Lower leg skin (tissue), 3 donors: ENCODE measurements around the gene EBNA1BP2.

ENCODE experiments used
- POLR2A ChIP-seq, 2 donors: fragments of 450-650 bp; IDR thresholded peaks; one replicate each; pipeline ENCODE4 v1.6.1; 2016 to 2017; ENCODE audit warnings: antibody characterized with exemption in 2 of 2, mild to moderate bottlenecking in 1 of 2, moderate library complexity in 1 of 2
- TF ChIP-seq, protein P1 (sequence below), 3 donors: fragments of 450-650 bp; IDR thresholded peaks; one replicate each; pipeline ENCODE4 v1.5.1; 2016; ENCODE audit warnings: antibody characterized with exemption in 3 of 3, mild to moderate bottlenecking in 3 of 3, moderate library complexity in 2 of 3

DNA sequence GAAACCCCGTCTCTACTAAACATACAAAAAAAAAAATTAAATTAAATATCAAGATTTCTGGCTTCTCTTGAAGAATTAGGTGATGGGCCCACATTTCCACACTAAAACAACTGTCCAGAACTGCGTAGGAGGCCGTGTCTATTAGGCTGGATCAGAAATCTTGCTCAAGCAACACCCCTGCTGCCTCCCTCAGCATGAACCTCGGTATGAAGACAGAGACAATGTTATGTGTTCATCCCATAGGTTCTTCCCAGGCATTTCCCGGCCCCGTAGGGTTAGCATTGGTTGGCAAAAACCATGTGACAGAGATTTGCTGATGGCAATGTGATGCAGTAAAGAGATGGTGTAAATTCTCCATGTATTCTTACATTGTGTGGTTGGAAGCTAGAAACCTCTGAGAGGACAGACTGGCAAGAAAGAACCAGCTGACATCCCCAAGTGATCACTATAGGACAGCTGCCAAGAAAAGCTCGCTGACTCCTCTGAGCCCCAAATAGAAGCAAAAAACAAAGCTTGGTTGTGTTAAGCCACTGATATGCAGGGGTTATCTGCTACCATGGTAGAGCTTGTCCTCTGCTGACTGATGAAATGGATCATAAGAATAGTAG, 34.5 kb downstream of the EBNA1BP2 start:
- TF ChIP-seq, protein P1, sequence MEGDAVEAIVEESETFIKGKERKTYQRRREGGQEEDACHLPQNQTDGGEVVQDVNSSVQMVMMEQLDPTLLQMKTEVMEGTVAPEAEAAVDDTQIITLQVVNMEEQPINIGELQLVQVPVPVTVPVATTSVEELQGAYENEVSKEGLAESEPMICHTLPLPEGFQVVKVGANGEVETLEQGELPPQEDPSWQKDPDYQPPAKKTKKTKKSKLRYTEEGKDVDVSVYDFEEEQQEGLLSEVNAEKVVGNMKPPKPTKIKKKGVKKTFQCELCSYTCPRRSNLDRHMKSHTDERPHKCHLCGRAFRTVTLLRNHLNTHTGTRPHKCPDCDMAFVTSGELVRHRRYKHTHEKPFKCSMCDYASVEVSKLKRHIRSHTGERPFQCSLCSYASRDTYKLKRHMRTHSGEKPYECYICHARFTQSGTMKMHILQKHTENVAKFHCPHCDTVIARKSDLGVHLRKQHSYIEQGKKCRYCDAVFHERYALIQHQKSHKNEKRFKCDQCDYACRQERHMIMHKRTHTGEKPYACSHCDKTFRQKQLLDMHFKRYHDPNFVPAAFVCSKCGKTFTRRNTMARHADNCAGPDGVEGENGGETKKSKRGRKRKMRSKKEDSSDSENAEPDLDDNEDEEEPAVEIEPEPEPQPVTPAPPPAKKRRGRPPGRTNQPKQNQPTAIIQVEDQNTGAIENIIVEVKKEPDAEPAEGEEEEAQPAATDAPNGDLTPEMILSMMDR (IDR thresholded peaks at IDR 0.05): no peak
- TF ChIP-seq POLR2A (IDR thresholded peaks at IDR 0.05): no peak
